Measurements from ENCODE around the gene CACYBP. TPM values are rescaled to one million over a fixed set of nuclear protein-coding genes. Genes with fewer than 3 reads are reported as not detected.

Gene CACYBP
- total and polyA plus RNA-seq, 2 experiments from 2014 or later: 143 to 167 TPM

DNA sequence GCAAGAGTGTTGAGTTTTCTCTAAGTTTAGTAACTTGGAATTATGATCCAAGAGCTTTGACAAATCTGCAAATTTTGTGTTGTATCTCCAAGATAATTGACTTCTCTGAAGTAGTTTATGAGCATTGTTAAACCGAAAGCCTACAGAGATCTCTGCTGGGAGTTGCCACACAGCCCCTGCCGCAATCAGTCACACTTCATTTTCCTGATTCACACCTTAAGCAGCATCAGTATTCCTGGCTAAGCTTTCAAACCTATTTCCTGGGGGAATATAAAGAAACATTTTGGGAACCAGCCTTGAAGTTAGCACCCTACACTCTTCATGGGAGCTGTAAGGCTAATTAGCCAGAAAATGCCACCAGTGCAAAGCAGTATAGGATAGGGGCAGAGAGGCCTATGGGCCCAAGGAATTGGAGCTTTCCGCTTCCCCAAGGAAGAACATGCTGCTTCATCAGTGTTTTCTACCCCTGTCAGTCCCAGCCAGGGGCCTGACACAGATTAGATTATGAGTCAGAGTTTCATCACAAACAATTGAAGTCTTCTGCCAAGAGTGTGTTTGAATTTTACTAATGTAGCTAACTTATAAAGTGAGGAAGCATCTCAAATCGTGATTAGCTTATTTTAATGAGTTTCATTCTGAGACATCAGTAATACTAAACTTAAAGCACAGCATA, 23.2 kb upstream of the CACYBP start:
- Histone ChIP-seq H3K27me3 (no peaks in the 10 kb centered on the region), H3K4me3 (no peak overlapping the region), H3K9me3 (ENCODE audit: low read depth) (no peaks in the 10 kb centered on the region), H3K36me3 (no peaks in the 10 kb centered on the region), H3K4me1 (ENCODE audit: low read depth) (no peaks in the 10 kb centered on the region), H3K27ac (no peak overlapping the region)
- TF ChIP-seq, protein P1, sequence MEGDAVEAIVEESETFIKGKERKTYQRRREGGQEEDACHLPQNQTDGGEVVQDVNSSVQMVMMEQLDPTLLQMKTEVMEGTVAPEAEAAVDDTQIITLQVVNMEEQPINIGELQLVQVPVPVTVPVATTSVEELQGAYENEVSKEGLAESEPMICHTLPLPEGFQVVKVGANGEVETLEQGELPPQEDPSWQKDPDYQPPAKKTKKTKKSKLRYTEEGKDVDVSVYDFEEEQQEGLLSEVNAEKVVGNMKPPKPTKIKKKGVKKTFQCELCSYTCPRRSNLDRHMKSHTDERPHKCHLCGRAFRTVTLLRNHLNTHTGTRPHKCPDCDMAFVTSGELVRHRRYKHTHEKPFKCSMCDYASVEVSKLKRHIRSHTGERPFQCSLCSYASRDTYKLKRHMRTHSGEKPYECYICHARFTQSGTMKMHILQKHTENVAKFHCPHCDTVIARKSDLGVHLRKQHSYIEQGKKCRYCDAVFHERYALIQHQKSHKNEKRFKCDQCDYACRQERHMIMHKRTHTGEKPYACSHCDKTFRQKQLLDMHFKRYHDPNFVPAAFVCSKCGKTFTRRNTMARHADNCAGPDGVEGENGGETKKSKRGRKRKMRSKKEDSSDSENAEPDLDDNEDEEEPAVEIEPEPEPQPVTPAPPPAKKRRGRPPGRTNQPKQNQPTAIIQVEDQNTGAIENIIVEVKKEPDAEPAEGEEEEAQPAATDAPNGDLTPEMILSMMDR (IDR thresholded peaks at IDR 0.05; ENCODE audit: low read depth, low read length): no peak
- DNase-seq (ENCODE audit: low read depth in 1 of 2, low spot score in 1 of 2): peak in 1 of 2 donors; percentile 65

DNA sequence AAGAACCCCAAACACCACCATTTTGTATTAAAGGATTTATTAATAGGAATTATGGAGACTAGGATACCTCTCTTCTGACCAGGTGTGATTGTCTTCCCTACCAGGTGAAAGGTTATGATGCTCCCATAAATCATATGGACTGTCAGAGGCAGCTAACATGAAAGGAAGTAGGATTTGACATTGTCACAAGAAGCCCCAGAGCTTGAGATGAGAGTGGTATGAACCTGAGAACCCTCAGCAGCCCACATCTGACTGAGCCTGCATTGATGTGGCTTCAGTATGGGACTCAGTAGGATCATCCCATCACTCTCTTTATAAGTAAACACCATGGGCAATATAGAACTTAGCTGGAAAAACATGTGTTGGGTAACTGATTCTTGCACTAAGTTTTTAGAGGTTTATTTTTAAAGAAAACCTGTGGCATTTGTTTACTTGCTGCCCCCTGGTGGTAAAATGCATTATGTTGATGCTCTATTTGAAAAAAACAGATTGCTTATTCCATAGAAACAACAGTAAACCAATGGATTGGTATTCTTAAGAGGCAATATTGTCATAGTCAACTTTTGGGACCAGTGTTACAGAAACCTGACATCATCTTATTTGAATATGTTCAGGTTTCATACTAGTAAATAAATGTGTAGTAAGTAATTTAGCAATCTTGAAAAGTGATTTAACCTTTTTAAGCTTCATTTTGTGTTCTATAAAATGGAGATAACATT, 16.6 kb upstream of the CACYBP start:
- no peaks in the 10 kb centered on the region for H3K4me1 ChIP-seq (ENCODE audit: low read depth)
- no peaks in the 10 kb centered on the region for H3K9me3 ChIP-seq (ENCODE audit: low read depth)
- H3K27ac ChIP-seq: no peak overlapping the region
- TF ChIP-seq, protein P1 (IDR thresholded peaks at IDR 0.05; ENCODE audit: low read depth, low read length): peak; percentile 64
- DNase-seq (ENCODE audit: low read depth in 1 of 2, low spot score in 1 of 2): peak; percentile 47 to 77
- H3K27me3 ChIP-seq: no peaks in the 10 kb centered on the region
- H3K4me3 ChIP-seq: no peak overlapping the region
- H3K36me3 ChIP-seq: no peaks in the 10 kb centered on the region

DNA sequence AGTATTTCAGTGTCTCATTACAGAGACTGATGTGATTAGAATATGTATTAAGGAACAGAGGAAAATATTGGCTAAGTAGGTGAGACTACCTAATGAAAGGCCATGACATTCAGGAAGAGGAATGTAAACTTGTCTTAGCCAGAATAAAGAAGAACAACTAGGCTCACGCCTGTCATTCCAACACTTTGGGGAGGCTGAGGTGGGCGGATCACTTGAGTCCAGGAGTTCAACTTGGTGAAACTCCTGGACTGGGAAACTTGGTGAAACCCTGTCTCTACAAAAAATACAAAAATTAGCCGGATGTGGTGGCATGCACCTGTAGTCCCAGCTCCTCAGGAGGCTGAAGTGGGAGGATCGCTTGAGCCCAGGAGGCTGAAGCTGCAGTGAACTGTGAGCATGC, 14.8 kb upstream of the CACYBP start:
- TF ChIP-seq, protein P1 (IDR thresholded peaks at IDR 0.05; ENCODE audit: low read depth, low read length): no peak
- no peaks in the 10 kb centered on the region for H3K27me3 ChIP-seq
- no peaks in the 10 kb centered on the region for H3K36me3 ChIP-seq
- H3K4me1 ChIP-seq (ENCODE audit: low read depth): no peaks in the 10 kb centered on the region
- no peak overlapping the region for H3K27ac ChIP-seq
- DNase-seq (ENCODE audit: low read depth in 1 of 2, low spot score in 1 of 2): no peak
- no peaks in the 10 kb centered on the region for H3K9me3 ChIP-seq (ENCODE audit: low read depth)
- H3K4me3 ChIP-seq: no peak overlapping the region

DNA sequence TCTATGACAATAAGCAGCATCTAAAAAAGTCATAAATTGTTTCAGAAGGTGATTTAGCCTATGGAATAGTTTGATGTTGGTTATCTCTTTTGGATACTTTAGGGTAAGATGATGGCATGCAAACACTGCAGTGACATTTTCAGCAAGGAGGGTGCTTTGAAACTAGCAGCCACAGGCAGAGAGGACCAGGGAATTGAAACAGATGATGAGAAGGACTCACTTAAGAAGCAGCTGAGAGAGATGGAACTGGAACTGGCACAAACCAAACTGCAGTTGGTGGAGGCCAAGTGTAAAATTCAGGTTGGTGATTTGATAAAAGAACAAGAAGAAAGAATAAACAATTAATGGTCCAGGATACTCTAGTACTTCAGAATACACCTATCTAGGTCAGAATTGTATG, 11.2 kb upstream of the CACYBP start:
- DNase-seq (ENCODE audit: low read depth in 1 of 2, low spot score in 1 of 2): no peak
- Histone ChIP-seq H3K9me3 (ENCODE audit: low read depth) (no peaks in the 10 kb centered on the region), H3K4me1 (ENCODE audit: low read depth) (no peaks in the 10 kb centered on the region), H3K4me3 (no peak overlapping the region), H3K36me3 (no peaks in the 10 kb centered on the region), H3K27ac (no peak overlapping the region), H3K27me3 (no peaks in the 10 kb centered on the region)
- TF ChIP-seq, protein P1 (IDR thresholded peaks at IDR 0.05; ENCODE audit: low read depth, low read length): no peak

DNA sequence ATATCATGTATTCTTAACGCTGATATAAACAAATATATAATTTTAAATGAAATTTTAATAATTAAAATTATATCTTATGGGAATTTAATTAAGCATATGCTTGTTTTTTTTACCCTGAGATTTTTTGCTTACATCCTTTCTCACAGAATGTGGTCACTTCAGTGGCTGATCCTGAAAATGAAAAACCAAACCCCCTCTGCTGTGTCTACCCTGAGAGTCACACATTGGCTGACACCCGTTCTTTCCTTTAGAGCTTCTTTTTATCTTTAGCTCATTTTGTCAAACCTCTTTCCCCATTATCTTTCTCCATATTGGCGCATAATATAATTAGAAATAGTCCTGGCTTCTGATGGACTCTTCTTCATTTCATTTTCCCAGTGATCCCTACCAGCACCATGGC, 10.8 kb upstream of the CACYBP start:
- no peaks in the 10 kb centered on the region for H3K4me1 ChIP-seq (ENCODE audit: low read depth)
- H3K27me3 ChIP-seq: no peaks in the 10 kb centered on the region
- TF ChIP-seq, protein P1 (IDR thresholded peaks at IDR 0.05; ENCODE audit: low read depth, low read length): no peak
- no peaks in the 10 kb centered on the region for H3K36me3 ChIP-seq
- no peaks in the 10 kb centered on the region for H3K9me3 ChIP-seq (ENCODE audit: low read depth)
- H3K4me3 ChIP-seq: no peak overlapping the region
- no peak for DNase-seq (ENCODE audit: low read depth in 1 of 2, low spot score in 1 of 2)
- H3K27ac ChIP-seq: no peak overlapping the region

All from cardiac muscle cell (in vitro differentiated cells and primary cell).